ENCODE results near the gene CLIP1. TPM values are rescaled to one million over a fixed set of nuclear protein-coding genes. Genes with fewer than 3 reads are reported as not detected.

Gene CLIP1
- polyA plus RNA-seq, 1 donor (not counting 4 experiments of a cell fraction or from before 2014, with no cell fraction given): 54.0 TPM

GRCh38 chr12:122276242-122276641 lies 146.2 kb downstream of the CLIP1 start:
- H3K4me1 ChIP-seq (ENCODE audit: control insufficient read depth, extremely low read depth, insufficient read depth, low read length): no peaks in the 10 kb centered on the region
- no peak overlapping the region for H3K27ac ChIP-seq (ENCODE audit: control insufficient read depth, insufficient read depth, low read length)
- DNase-seq (ENCODE audit: low read depth, low spot score) (no peak), FAIRE-seq (no peak)
- H3K36me3 ChIP-seq (ENCODE audit: control insufficient read depth in 2 of 2, extremely low read depth in 1 of 2, insufficient read depth in 2 of 2, low read length in 2 of 2): peaks cover 17 to 20% of the 10 kb centered on the region in 2 experiments
- no peaks in the 10 kb centered on the region for H3K27me3 ChIP-seq (ENCODE audit: control insufficient read depth, extremely low read depth, insufficient read depth, low read length)
- no peak overlapping the region for H3K4me2 ChIP-seq (ENCODE audit: control insufficient read depth, extremely low read depth, insufficient read depth, low read depth, low read length)
- no peaks in the 10 kb centered on the region for H4K20me1 ChIP-seq (ENCODE audit: control insufficient read depth, extremely low read depth, insufficient read depth, low read length)
- no peak overlapping the region for H2AFZ ChIP-seq (ENCODE audit: control insufficient read depth, low read length)
- no peaks in the 10 kb centered on the region for H3K79me2 ChIP-seq (ENCODE audit: control insufficient read depth, insufficient read depth, low read length)
- H3K4me3 ChIP-seq (ENCODE audit: control insufficient read depth in 2 of 3, extremely low read depth in 1 of 3, insufficient read depth in 2 of 3, low read depth in 1 of 3, low read length in 3 of 3): no peak overlapping the region
- dilution Hi-C loops (cut with MboI; ENCODE audit: extremely low pct_ligation_motif_present, low sequenced_read_pairs): no loop called here
- H3K9ac ChIP-seq (ENCODE audit: control insufficient read depth, extremely low read depth, insufficient read depth, low read length): no peak overlapping the region
- TF ChIP-seq EZH2 (IDR thresholded peaks at IDR 0.05; ENCODE audit: low read length): no peak
- TF ChIP-seq CTCF (optimal IDR thresholded peaks at IDR 0.05 in 1 of 3, IDR thresholded peaks at IDR 0.05 in 1 of 3, conservative IDR thresholded peaks at IDR 0.05 in 1 of 3; ENCODE audit: extremely low read depth in 1 of 3, insufficient read depth in 2 of 3, low read length in 3 of 3): no peak
- H3K9me3 ChIP-seq (ENCODE audit: control insufficient read depth, low read depth, low read length): no peaks in the 10 kb centered on the region
- H3K9me1 ChIP-seq (ENCODE audit: control insufficient read depth, extremely low read depth, insufficient read depth, low read length): no peaks in the 10 kb centered on the region

GRCh38 chr12:122275459-122275858 lies 147.0 kb downstream of the CLIP1 start:
- Histone ChIP-seq H3K4me3 (ENCODE audit: control insufficient read depth in 2 of 3, extremely low read depth in 1 of 3, insufficient read depth in 2 of 3, low read depth in 1 of 3, low read length in 3 of 3) (no peak overlapping the region), H3K4me1 (ENCODE audit: control insufficient read depth, extremely low read depth, insufficient read depth, low read length) (no peaks in the 10 kb centered on the region), H2AFZ (ENCODE audit: control insufficient read depth, low read length) (no peak overlapping the region), H3K36me3 (ENCODE audit: control insufficient read depth in 2 of 2, extremely low read depth in 1 of 2, insufficient read depth in 2 of 2, low read length in 2 of 2) (peaks cover 17 to 20% of the 10 kb centered on the region in 2 experiments), H3K9me1 (ENCODE audit: control insufficient read depth, extremely low read depth, insufficient read depth, low read length) (no peaks in the 10 kb centered on the region), H3K79me2 (ENCODE audit: control insufficient read depth, insufficient read depth, low read length) (no peaks in the 10 kb centered on the region), H3K27me3 (ENCODE audit: control insufficient read depth, extremely low read depth, insufficient read depth, low read length) (no peaks in the 10 kb centered on the region), H3K4me2 (ENCODE audit: control insufficient read depth, extremely low read depth, insufficient read depth, low read depth, low read length) (no peak overlapping the region), H3K9ac (ENCODE audit: control insufficient read depth, extremely low read depth, insufficient read depth, low read length) (no peak overlapping the region), H3K27ac (ENCODE audit: control insufficient read depth, insufficient read depth, low read length) (no peak overlapping the region), H4K20me1 (ENCODE audit: control insufficient read depth, extremely low read depth, insufficient read depth, low read length) (no peaks in the 10 kb centered on the region), H3K9me3 (ENCODE audit: control insufficient read depth, low read depth, low read length) (no peaks in the 10 kb centered on the region)
- FAIRE-seq (no peak), DNase-seq (ENCODE audit: low read depth, low spot score) (no peak)
- TF ChIP-seq CTCF (optimal IDR thresholded peaks at IDR 0.05 in 1 of 3, IDR thresholded peaks at IDR 0.05 in 1 of 3, conservative IDR thresholded peaks at IDR 0.05 in 1 of 3; ENCODE audit: extremely low read depth in 1 of 3, insufficient read depth in 2 of 3, low read length in 3 of 3) (no peak), EZH2 (IDR thresholded peaks at IDR 0.05; ENCODE audit: low read length) (no peak)
- dilution Hi-C loops (cut with MboI; ENCODE audit: extremely low pct_ligation_motif_present, low sequenced_read_pairs): no loop called here
